Body of pancreas (tissue), 4 donors: ENCODE measurements around the gene ANKH. TPM values are rescaled to one million over a fixed set of nuclear protein-coding genes. Genes with fewer than 3 reads are reported as not detected.

ENCODE experiments used
- ATAC-seq: fragments of 150-250 bp; one replicate; pipeline ENCODE4 v1.9.1; 2016
- DNase-seq, 4 donors: peaks; one replicate each; pipeline ENCODE4 v3.0.0-alpha.2; 2019
- H3K27ac ChIP-seq, 4 donors: fragments of 200-600 bp; sonication (generic); 1 replicate in 3 of 4; 2 replicates in 1 of 4; pipeline versions ENCODE4 v1.5.1 to v1.6.1; 2016 to 2019; ENCODE audit warnings: mild to moderate bottlenecking in 1 of 4, mixed read lengths in 1 of 4, moderate library complexity in 1 of 4
- H3K27me3 ChIP-seq, 2 donors: fragments of 200-600 bp; sonication (generic); one replicate each; pipeline ENCODE4 v1.6.0; 2016; ENCODE audit warnings: mild to moderate bottlenecking in 1 of 2
- H3K36me3 ChIP-seq, 2 donors: fragments of 200-600 bp; sonication (generic); replicated peaks in 1 of 2; 2 replicates each; pipeline ENCODE4 v1.5.1; 2016; ENCODE audit warnings: low read depth in 2 of 2; ENCODE audit not compliant: insufficient read depth in 1 of 2
- H3K4me1 ChIP-seq: fragments of 200-600 bp; sonication (generic); one replicate; pipeline ENCODE4 v1.6.0; 2016
- H3K4me3 ChIP-seq, 2 donors: fragments of 200-600 bp; sonication (generic); 1 replicate in 1 of 2; 2 replicates in 1 of 2; pipeline ENCODE4 v1.5.1; 2016 to 2019
- H3K9me3 ChIP-seq, 3 donors: fragments of 200-600 bp; sonication (generic); 1 replicate in 2 of 3; 2 replicates in 1 of 3; pipeline ENCODE4 v1.5.1; 2016
- CTCF ChIP-seq, 7 experiments: fragments of 450-650 bp in 4 of 7; fragments of 200-600 bp in 3 of 7; sonication (generic) in 3 of 7; IDR thresholded peaks; one replicate each; pipeline ENCODE4 v1.5.1; 2016 to 2019; ENCODE audit warnings: antibody characterized with exemption in 7 of 7
- POLR2A ChIP-seq, 3 donors: fragments of 450-650 bp; IDR thresholded peaks; one replicate each; pipeline ENCODE4 v1.6.1; 2016; ENCODE audit warnings: antibody characterized with exemption in 3 of 3, mild to moderate bottlenecking in 2 of 3
- WGBS, 2 donors: methylation state at CpG; one replicate each; pipeline ENCODE4 v1.1.5; 2017; 5-methylcytosine and 5-hydroxymethylcytosine counted together
- intact Hi-C: fragments of 100-400 bp; cut with DNase I; formaldehyde crosslinking; loops from one replicate; pipeline ENCODE4 v1.15.1; 2023
- total RNA-seq, 2 donors: library from RNA; depleted of rRNA; stranded (reverse); fragments of >200 nt; gene quantifications; one replicate each; pipeline ENCODE4 v1.1.0, GENCODE V29; 2016

ANKH gene
- total RNA-seq, 2 donors from 2014 or later: 19.1 to 20.5 TPM

DNA sequence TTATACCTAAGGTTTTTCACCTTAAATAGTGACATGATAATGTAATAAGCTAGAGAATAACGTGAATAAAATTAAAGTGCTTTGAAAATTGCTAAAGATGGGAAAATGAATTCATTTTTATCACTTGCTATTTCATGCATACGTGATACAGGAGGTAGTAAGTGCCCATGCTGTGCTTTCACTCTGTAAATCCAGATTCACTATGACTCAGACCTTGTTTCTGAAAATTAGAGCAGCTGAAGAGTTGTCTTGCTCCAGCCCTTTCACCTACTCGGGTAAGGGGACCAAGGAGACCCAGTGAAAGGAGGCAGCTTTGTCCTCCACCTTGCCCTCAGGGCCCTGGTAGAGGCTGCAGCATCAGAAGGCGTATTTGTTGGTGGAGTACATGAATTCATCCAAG, 87.9 kb downstream of the ANKH start:
- no peak overlapping the region for H3K27ac ChIP-seq
- H3K9me3 ChIP-seq: no peaks in the 10 kb centered on the region
- WGBS, 2 donors: 85 to 90% methylated on average over 4 of the region's 4 CpGs
- DNase-seq (no peak), ATAC-seq (no peak)
- no peak for TF ChIP-seq POLR2A (IDR thresholded peaks at IDR 0.05)
- TF ChIP-seq CTCF (IDR thresholded peaks at IDR 0.05): no peak
- intact Hi-C loops: no loop called here
- H3K4me1 ChIP-seq: no peaks in the 10 kb centered on the region
- H3K36me3 ChIP-seq: no peaks in the 10 kb centered on the region
- H3K27me3 ChIP-seq: no peaks in the 10 kb centered on the region
- no peak overlapping the region for H3K4me3 ChIP-seq

DNA sequence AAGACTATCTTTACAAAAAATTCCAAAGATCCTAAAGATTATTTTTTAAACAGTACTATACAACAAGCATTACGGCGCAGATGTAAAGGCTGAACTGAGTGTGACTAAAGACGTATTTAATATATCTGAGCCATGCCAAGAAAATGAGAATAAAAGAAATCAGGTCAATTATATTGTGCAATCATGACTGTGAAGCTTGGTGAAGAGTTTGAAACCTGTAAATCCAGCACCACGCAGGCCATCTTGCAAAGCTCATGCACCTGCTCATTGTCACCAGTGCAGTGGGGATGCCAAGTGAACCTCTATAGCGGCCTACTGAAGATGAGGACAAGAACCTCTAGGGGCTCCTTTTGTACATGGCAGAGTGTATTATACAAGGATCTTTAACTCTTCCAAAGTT, 89.0 kb downstream of the ANKH start:
- intact Hi-C loops: no loop called here
- 94 to 97% methylated on average over 5 of the region's 5 CpGs for WGBS, 2 donors
- H3K4me3 ChIP-seq: no peak overlapping the region
- no peaks in the 10 kb centered on the region for H3K9me3 ChIP-seq
- no peak overlapping the region for H3K27ac ChIP-seq
- H3K4me1 ChIP-seq: no peaks in the 10 kb centered on the region
- ATAC-seq: no peak
- no peaks in the 10 kb centered on the region for H3K36me3 ChIP-seq
- H3K27me3 ChIP-seq: no peaks in the 10 kb centered on the region
- no peak for DNase-seq
- no peak for TF ChIP-seq POLR2A (IDR thresholded peaks at IDR 0.05)
- no peak for TF ChIP-seq CTCF (IDR thresholded peaks at IDR 0.05)

GRCh38 chr5:14781106-14781505, 90.5 kb downstream of the ANKH start:
- Histone ChIP-seq H3K4me3 (no peak overlapping the region), H3K36me3 (no peaks in the 10 kb centered on the region), H3K9me3 (no peaks in the 10 kb centered on the region), H3K27me3 (no peaks in the 10 kb centered on the region), H3K27ac (no peak overlapping the region), H3K4me1 (no peaks in the 10 kb centered on the region)
- TF ChIP-seq CTCF (IDR thresholded peaks at IDR 0.05) (no peak), POLR2A (IDR thresholded peaks at IDR 0.05) (no peak)
- no peak for ATAC-seq
- no peak for DNase-seq
- intact Hi-C loops: no loop called here
- 84 to 95% methylated on average over 5 of the region's 5 CpGs for WGBS, 2 donors

DNA sequence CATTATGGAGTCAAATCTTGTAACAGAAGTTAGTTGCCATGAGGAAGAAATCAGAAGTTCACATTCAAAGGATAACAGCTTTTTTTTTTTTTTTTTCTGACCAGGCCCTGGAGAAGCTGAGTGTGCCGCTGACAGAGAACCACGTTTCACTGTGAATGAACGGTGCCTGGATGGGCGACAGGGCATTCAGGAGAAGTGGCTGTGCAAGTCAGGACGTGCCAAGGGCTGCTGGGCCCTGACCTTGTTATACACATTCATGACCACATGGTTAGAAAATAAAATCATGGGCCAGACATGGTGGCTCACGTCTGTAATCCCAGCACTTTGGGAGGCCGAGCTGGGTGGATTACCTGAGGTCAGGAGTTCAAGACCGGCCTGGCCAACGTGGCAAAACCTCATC, 91.6 kb downstream of the ANKH start:
- no peak overlapping the region for H3K27ac ChIP-seq
- no peaks in the 10 kb centered on the region for H3K27me3 ChIP-seq
- no peak overlapping the region for H3K4me3 ChIP-seq
- ATAC-seq (no peak), DNase-seq (no peak)
- no peaks in the 10 kb centered on the region for H3K9me3 ChIP-seq
- WGBS, 2 donors: 82 to 91% methylated on average over 9 of the region's 9 CpGs
- TF ChIP-seq CTCF (IDR thresholded peaks at IDR 0.05) (no peak), POLR2A (IDR thresholded peaks at IDR 0.05) (no peak)
- intact Hi-C loops: no loop called here
- H3K36me3 ChIP-seq: no peaks in the 10 kb centered on the region
- no peaks in the 10 kb centered on the region for H3K4me1 ChIP-seq

DNA sequence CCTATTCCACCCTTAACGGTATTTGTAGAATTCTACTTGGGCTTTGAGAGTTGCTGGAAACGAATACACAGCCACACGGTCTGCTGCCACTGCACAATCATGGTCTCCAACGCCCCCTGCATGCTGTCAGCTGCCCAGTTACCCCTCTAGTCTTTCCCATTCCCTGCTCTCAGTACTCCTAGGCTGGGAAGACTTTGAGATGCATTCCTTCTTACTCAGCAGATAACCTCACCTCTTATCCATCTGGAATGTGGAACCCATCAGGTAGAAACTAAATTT, 92.8 kb downstream of the ANKH start:
- Histone ChIP-seq H3K27ac (no peak overlapping the region), H3K36me3 (no peaks in the 10 kb centered on the region), H3K27me3 (no peaks in the 10 kb centered on the region), H3K4me1 (peaks cover 5% of the 10 kb centered on the region), H3K4me3 (no peak overlapping the region), H3K9me3 (no peaks in the 10 kb centered on the region)
- WGBS, 2 donors: 70 to 85% methylated on average over 4 of the region's 4 CpGs
- DNase-seq: no peak
- TF ChIP-seq CTCF (IDR thresholded peaks at IDR 0.05) (no peak), POLR2A (IDR thresholded peaks at IDR 0.05) (no peak)
- intact Hi-C loops: no loop called here
- ATAC-seq: no peak
